ENCODE data around the gene RNF152.
"Not testable (repeated sequence)": the region's sequence is repeated elsewhere in the genome, so short reads cannot be mapped to it uniquely, and the experiment has no call there.

The RNF152 gene

DNA sequence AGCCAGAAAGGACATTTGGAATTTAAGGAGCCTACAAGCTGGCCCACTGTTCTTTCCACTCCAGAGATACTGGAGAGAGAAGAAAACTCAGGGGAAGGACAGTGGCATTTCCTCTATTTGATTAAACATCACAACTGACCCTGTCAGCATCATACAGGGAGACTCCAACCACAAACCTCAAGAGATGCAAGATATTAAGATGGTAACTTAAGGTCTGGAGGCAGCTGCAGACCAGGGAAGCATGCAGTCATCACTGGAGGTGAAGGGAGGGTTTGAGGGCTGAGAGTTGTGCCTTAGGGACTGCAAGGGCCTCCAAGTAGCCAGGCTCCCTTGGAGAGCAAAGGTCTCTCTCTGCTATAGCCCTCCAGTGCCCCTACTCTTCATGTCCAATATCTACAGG, 67.4 kb downstream of the RNF152 start:
- Mint-ChIP-seq H3K4me3 (no peak overlapping the region), H3K9me3 (no peaks in the 10 kb centered on the region), H3K4me1 (no peaks in the 10 kb centered on the region), H3K36me3 (ENCODE audit: low read depth) (no peaks in the 10 kb centered on the region), H3K27ac (no peak overlapping the region), H3K27me3 (peaks cover 2% of the 10 kb centered on the region)
- no peak for DNase-seq
- ATAC-seq = no peak

DNA sequence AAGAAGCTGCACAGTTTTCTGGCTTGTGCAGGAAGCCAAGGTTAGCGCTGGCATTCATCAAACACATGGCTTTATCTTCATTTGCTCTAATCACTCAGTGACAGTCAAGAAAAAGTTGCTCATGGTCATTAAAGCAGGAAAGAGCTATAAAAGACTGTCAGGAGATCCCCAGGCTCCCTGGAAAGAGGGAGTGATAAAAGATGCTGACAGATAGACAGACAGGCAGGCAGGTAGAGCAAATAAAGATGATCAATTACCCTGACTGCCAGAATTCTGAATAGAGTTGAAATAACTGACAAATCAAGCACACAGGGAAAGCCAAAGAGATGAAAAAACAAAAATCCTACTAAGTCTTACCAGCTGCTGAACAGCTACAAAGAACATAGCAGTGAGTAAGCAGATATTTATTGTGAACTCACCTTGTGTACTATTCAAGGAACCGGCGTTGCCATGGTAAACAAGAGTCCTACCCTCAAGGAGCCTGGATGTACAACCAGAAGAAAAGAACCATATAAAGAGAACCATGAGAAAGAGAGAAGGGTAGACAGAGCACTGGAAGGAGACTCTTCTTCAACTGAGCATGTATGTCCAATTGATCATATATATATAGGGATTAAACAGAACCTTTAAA, 68.0 kb downstream of the RNF152 start:
- DNase-seq (no peak), ATAC-seq (no peak)
- Mint-ChIP-seq H3K4me1 (no peaks in the 10 kb centered on the region), H3K4me3 (no peak overlapping the region), H3K9me3 (no peaks in the 10 kb centered on the region), H3K27me3 (no peaks in the 10 kb centered on the region), H3K27ac (no peak overlapping the region), H3K36me3 (ENCODE audit: low read depth) (no peaks in the 10 kb centered on the region)

DNA sequence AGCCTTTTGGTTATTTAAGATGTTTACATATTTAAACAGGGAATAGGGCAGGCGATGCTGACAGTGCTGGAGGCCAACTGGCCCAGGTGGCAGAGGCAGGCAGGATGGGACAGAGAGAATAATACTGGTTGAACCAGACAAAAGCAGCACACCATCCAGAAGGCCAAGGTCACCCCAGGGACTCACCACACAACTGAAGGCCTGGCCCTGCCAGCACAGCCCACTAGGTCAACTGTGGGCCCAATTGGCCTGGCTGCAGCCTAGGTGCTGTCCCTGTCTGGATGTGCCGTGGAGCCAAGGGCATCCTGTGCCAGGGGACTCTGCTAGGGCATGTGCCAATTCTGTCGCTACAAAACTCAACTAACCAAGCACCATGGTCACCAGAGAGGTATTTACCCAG, 69.2 kb downstream of the RNF152 start:
- H3K9me3 Mint-ChIP-seq = no peaks in the 10 kb centered on the region
- ATAC-seq (no peak), DNase-seq (no peak)
- no peaks in the 10 kb centered on the region for H3K4me1 Mint-ChIP-seq
- no peak overlapping the region for H3K4me3 Mint-ChIP-seq
- H3K36me3 Mint-ChIP-seq (ENCODE audit: low read depth) = no peaks in the 10 kb centered on the region
- H3K27ac Mint-ChIP-seq = no peak overlapping the region
- no peaks in the 10 kb centered on the region for H3K27me3 Mint-ChIP-seq

DNA sequence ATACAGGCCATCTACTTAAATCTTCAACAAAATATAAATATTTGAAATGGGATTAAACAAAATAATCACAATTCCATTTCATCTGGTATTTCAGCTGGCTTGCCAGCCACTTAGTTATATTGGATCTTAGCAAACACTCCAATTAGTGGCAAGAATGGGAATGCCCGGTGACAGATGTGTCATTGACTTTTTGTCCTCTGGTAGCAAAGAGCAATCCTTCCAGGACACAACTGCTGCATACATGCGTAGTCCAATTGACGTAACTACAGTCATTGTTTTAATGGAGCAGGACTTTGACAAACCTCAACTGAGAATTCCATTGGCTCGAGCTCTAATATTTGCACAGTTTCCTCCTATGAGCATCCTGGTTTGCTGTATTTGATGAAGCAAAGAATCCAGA, 69.9 kb downstream of the RNF152 start:
- Mint-ChIP-seq H3K36me3 (ENCODE audit: low read depth) (no peaks in the 10 kb centered on the region), H3K9me3 (no peaks in the 10 kb centered on the region), H3K27me3 (no peaks in the 10 kb centered on the region), H3K4me1 (no peaks in the 10 kb centered on the region), H3K27ac (no peak overlapping the region), H3K4me3 (no peak overlapping the region)
- ATAC-seq (no peak), DNase-seq (no peak)

DNA sequence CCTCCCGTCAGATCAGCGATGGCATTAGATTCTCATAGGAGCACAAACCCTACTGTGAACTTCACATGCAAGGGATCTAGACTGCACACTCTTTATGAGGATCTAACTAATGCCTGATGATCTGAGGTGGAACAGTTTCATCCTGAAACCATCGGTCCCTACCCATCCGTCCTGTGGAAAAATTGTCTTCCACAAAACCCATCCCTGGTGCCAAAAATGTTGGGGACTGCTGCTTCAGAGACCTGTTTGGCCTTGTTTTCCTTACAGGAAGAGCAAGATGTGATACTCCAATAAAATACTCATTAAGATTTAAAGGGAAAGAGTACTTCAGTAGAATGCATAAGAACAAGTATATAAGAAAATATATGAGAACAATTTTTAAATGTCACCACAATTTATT, 71.1 kb downstream of the RNF152 start:
- no peaks in the 10 kb centered on the region for H3K4me1 Mint-ChIP-seq
- no peak overlapping the region for H3K4me3 Mint-ChIP-seq
- no peaks in the 10 kb centered on the region for H3K36me3 Mint-ChIP-seq (ENCODE audit: low read depth)
- H3K27me3 Mint-ChIP-seq = no peaks in the 10 kb centered on the region
- ATAC-seq = no peak
- H3K27ac Mint-ChIP-seq = no peak overlapping the region
- H3K9me3 Mint-ChIP-seq = no peaks in the 10 kb centered on the region
- no peak for DNase-seq

DNA sequence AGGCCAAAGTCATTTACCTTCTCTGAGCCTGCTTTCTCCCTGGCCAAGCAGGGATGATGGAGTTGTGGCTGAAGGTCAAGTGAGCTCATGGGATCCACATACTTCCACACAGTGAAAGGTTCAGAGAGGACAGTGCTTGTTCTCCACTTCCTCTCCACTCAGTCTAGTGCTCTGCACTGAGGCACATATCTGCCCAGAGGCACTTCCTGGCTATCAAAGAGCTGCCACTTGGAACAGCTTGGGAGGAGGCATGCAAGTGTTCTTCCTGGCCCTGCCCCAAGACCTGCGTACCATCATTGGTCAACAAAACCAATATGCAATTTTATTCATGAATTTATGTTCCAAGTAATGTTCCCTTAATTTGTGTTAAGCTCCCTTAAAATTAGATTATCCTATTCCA, 71.9 kb downstream of the RNF152 start:
- H3K4me3 Mint-ChIP-seq = no peak overlapping the region
- ATAC-seq = no peak

DNA sequence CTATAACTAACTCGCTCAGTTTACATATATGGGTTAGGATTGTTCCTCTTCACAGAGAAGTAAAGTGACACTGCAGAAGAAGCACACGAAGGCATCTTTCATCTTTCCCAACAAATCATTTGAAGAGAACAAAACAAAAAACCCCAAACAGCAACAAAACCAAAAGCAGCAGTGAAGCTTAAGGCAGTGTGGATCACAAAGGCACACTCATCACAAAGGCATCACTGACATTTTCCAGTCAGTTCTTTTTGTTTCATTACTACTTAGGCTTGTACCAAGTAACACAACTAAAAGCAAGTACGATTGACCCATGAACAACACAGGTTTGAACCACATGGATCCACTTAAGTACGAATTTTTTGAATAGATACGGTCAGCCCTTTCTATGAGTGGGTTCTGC, 75.7 kb downstream of the RNF152 start:
- Mint-ChIP-seq H3K36me3 (ENCODE audit: low read depth) (no peaks in the 10 kb centered on the region), H3K4me1 (no peaks in the 10 kb centered on the region), H3K9me3 (no peaks in the 10 kb centered on the region), H3K27me3 (no peaks in the 10 kb centered on the region), H3K4me3 (no peak overlapping the region), H3K27ac (no peak overlapping the region)
- ATAC-seq = no peak
- DNase-seq = no peak

More for the DNA sequence above, 71.9 kb downstream of the RNF152 start:
- Mint-ChIP-seq H3K27me3 (no peaks in the 10 kb centered on the region), H3K27ac (no peak overlapping the region), H3K36me3 (ENCODE audit: low read depth) (no peaks in the 10 kb centered on the region), H3K4me1 (no peaks in the 10 kb centered on the region), H3K9me3 (no peaks in the 10 kb centered on the region)
- no peak for DNase-seq

DNA sequence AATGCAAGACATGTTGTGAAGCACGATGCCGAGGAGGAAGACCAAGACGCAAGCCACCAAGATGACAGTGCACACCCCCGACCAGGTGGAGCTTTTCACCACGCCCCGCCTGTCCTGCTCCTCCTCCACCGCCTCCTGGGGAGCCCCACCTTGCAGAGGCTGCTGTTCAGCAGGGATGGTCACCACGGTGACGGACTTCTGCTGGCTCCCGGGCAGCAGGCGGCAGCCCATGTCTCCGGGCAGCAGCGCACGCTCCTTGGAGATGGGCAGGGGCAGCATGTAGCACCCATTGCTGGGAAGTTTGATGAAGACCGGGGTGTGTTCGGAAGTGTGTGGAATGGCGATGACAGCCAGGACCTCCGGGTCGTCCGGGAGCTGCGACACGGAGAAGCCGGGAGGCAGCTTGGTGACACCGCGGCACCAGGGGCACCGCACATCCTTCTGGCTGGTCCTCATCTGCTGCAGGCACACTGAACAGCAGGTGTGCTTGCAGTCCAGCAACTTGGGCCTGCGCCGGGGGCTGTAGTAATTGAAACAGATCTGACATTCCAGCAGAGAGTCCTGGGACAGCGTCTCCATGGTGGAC, 76.8 kb downstream of the RNF152 start:
- no peak overlapping the region for H3K27ac Mint-ChIP-seq
- ATAC-seq (no peak), DNase-seq (no peak)
- no peaks in the 10 kb centered on the region for H3K36me3 Mint-ChIP-seq (ENCODE audit: low read depth)
- no peaks in the 10 kb centered on the region for H3K9me3 Mint-ChIP-seq
- H3K27me3 Mint-ChIP-seq = no peaks in the 10 kb centered on the region
- H3K4me3 Mint-ChIP-seq = no peak overlapping the region
- no peaks in the 10 kb centered on the region for H3K4me1 Mint-ChIP-seq

DNA sequence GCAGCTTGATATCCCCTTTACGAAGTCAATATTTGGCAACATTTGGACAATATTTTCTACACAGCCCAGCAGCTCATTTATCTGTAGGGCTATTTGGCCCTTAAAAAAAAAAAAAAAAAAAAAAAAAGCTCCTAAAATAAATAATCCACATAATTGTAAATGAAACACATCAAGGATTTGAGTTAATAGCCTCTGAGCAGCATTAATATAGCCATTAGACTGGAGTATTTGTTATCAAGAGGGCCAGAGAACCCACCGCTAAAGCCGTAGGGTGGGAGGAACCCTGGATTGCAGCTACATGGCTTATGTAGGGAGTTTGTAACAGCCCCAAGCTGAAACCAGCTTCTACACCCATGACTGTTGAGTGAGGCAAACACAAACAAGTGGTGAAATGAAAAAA, 84.5 kb downstream of the RNF152 start:
- H3K4me1 Mint-ChIP-seq = no peaks in the 10 kb centered on the region
- H3K36me3 Mint-ChIP-seq (ENCODE audit: low read depth) = no peaks in the 10 kb centered on the region
- ATAC-seq = no peak
- H3K27me3 Mint-ChIP-seq = peaks cover 4% of the 10 kb centered on the region
- no peaks in the 10 kb centered on the region for H3K9me3 Mint-ChIP-seq
- DNase-seq = no peak
- H3K4me3 Mint-ChIP-seq = no peak overlapping the region
- H3K27ac Mint-ChIP-seq = no peak overlapping the region

DNA sequence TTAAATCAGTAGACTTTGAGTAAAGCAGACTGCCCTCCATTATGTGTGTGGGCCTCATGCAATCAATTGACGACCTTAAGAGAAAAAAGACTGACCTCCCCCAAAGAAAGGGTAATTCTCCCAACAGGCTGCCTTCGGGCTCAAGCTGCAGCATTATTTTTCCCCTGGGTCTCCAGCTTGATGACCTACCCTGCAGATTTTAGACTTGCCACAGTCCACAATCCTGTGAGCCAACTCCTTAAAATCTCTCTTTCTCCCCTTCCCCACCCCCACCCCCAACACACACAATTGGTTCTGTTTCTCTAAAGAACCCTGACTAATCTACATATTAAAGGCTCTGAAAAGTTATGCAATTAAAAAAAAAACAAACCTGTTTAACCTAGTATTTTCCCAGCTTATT, 89.4 kb downstream of the RNF152 start:
- no peaks in the 10 kb centered on the region for H3K36me3 Mint-ChIP-seq (ENCODE audit: low read depth)
- no peaks in the 10 kb centered on the region for H3K9me3 Mint-ChIP-seq
- no peaks in the 10 kb centered on the region for H3K4me1 Mint-ChIP-seq
- no peak overlapping the region for H3K4me3 Mint-ChIP-seq
- no peak overlapping the region for H3K27ac Mint-ChIP-seq
- ATAC-seq (no peak), DNase-seq (no peak)
- H3K27me3 Mint-ChIP-seq = peaks cover 3% of the 10 kb centered on the region

DNA sequence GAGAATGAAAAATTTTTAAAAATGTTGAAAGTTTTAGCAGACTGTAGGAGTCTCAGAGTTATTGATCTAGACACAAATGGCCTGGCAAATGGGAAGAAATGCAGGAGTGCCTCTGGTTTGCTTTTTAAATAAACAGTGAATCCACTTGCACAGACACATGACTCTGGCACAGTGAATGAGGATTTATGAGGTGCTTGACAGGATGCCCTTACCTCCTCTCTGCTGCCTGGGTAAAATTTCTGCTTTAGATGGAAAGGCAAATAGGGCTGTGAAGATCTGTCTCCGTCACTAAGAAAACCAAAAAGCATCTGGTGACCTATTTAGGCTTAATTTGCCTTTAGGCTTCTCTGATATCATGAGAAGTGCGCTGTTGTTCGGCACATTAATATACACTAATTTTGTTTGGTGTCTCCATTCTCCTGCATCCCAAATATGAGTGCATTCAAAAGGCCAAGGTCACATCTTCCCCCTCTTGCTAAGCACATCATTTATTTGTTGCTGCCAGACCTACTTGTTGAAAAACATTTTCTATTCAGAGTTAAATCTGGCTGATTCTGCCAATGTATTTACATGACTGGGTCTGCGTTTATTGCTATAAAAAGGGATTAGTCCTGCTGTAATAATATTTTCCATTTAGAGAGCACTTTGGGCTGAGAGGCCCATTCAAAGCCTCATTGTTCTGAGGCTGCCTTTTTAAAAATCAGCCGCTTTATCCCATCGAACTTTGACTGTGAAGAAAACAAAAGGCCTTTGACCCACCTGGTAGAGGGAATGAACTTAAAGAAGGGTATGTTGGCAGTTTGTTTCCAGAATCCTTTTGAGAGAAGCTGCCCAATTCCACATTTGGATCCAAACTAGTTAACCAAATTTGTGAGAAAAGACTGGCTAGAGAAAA, 94.9 kb downstream of the RNF152 start:
- Mint-ChIP-seq H3K4me3 (no peak overlapping the region), H3K9me3 (no peaks in the 10 kb centered on the region), H3K27me3 (peaks cover 3% of the 10 kb centered on the region), H3K27ac (no peak overlapping the region), H3K36me3 (ENCODE audit: low read depth) (no peaks in the 10 kb centered on the region), H3K4me1 (no peaks in the 10 kb centered on the region)
- DNase-seq (no peak), ATAC-seq (no peak)

DNA sequence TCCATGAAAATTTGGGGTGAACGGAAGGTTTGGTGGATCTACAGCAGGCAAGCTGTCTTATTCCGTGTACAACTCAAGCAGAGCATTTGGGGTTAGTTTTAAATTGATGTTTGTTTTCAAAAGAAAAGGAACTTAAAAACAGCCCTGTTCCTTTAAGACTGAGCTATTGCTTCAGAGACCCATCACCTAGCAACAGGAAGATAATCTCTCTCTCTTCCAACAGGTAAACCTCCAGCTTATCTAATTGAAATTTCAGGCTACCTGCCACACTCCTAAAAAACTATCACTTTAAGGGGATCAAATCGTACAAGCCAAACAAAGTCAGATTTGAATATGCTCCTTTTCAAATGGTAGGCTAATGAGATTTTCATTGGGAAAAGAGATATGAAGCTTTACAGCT, 101.8 kb downstream of the RNF152 start:
- H3K4me3 Mint-ChIP-seq = no peak overlapping the region
- H3K36me3 Mint-ChIP-seq (ENCODE audit: low read depth) = no peaks in the 10 kb centered on the region
- H3K27me3 Mint-ChIP-seq = peaks cover 8% of the 10 kb centered on the region

DNA sequence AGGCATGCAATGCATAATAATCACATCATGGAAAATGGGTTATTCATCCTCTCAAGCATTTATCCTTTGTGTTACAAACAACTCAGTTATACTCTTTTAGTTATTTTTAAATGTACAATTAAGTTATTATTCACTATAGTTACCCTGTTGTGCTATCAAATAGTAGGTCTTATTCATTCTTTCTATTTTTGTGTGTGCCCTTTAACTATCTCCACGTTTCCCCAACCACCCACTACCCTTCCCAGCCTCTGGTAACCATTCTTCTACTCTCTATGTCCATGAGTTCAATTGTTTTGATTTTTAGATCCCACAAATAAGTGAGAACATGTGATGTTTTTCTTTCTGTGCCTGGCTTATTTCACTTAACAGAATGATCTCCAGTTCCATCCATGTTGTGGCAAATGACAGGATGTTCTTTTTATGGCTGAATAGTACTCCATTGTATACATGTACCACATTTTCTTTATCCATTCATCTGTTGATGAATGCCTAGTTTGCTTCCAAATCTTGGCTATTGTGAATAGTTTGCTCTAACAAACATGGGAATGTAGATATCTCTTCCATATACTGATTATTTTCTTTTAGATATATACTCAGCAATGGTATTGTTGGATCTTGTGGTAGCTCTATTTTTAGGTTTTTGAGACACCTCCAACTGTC, 105.7 kb downstream of the RNF152 start:
- not testable (repeated sequence) for H3K36me3 Mint-ChIP-seq (ENCODE audit: low read depth); ATAC-seq; H3K9me3 Mint-ChIP-seq; H3K4me3 Mint-ChIP-seq; H3K27ac Mint-ChIP-seq; H3K27me3 Mint-ChIP-seq; H3K4me1 Mint-ChIP-seq; DNase-seq

More for the DNA sequence above, 101.8 kb downstream of the RNF152 start:
- Mint-ChIP-seq H3K27ac (no peak overlapping the region), H3K4me1 (no peaks in the 10 kb centered on the region), H3K9me3 (peaks cover 4% of the 10 kb centered on the region)
- ATAC-seq (no peak), DNase-seq (no peak)

DNA sequence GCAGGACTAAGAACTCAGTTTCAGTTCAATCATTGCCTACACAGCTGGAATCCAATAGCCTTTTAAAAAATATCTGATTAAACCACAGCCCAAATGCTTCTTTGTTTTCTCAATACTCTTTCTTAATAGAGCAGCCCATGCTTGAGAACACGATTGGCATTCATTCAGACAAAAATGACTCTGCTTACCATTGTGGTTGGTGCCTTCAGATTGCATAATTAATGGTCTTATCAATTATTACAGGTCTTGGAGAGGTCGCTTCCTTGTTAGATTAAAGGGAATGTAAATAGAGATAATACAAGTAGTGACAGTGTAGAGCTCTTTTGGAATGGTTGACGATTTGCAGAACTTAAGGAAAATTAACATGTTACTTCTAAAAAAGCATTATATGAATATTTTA, 107.2 kb downstream of the RNF152 start:
- DNase-seq (no peak), ATAC-seq (no peak)
- no peak overlapping the region for H3K27ac Mint-ChIP-seq
- peaks cover 5% of the 10 kb centered on the region for H3K27me3 Mint-ChIP-seq
- H3K4me1 Mint-ChIP-seq = no peaks in the 10 kb centered on the region
- peaks cover 4% of the 10 kb centered on the region for H3K9me3 Mint-ChIP-seq
- H3K36me3 Mint-ChIP-seq (ENCODE audit: low read depth) = no peaks in the 10 kb centered on the region
- no peak overlapping the region for H3K4me3 Mint-ChIP-seq

DNA sequence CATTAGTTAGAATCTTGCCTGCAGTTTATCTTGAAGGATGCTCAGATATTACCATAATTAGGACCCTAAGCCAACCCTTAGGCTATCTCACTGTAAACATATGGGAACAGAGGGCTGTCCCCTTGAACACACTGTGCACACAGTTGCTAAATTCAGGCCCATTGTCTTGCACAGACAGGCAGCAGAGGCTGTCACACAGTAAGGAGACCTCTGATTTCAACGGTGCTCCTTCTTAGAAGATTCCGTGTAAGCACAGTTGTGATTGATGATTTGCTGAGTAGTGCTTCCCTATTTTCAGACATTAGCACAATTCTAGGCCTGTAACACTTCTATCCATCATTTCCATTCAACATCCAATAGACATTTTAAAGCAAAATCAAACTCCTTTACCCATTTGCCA, 108.0 kb downstream of the RNF152 start:
- no peak for ATAC-seq

More for the DNA sequence above, 108.0 kb downstream of the RNF152 start:
- Mint-ChIP-seq H3K4me3 (no peak overlapping the region), H3K36me3 (ENCODE audit: low read depth) (no peaks in the 10 kb centered on the region), H3K27ac (no peak overlapping the region), H3K9me3 (peaks cover 4% of the 10 kb centered on the region), H3K4me1 (no peaks in the 10 kb centered on the region), H3K27me3 (peaks cover 5% of the 10 kb centered on the region)
- no peak for DNase-seq

Measured in activated naive CD8-positive, alpha-beta T cell treated with anti-CD3 and anti-CD28 coated beads, Interleukin-2, amount 50 U/mL, for 24 hours (primary cell).